ENCODE results near the gene TCN2. TPM values are rescaled to one million over a fixed set of nuclear protein-coding genes. Genes with fewer than 3 reads are reported as not detected.
"Not testable (repeated sequence)": the region's sequence is repeated elsewhere in the genome, so short reads cannot be mapped to it uniquely, and the experiment has no call there.

Gene TCN2
- total RNA-seq, 1 experiment from 2014 or later, result 0.93 TPM

- DNase-seq, result no peak
- Histone ChIP-seq H4K20me1 (ENCODE audit: insufficient read depth, low read depth, low read length) (no peaks in the 10 kb centered on the region), H2AFZ (ENCODE audit: low read length) (no peak overlapping the region)
Measured at GRCh38 chr22:30675436-30675835, 68.5 kb downstream of the TCN2 start.

GRCh38 chr22:30676565-30676964 is 69.6 kb downstream of the TCN2 start:
- not testable (repeated sequence) for H3K4me1 ChIP-seq (ENCODE audit: low read length); H3K27ac ChIP-seq (ENCODE audit: low read length); H3K9me3 ChIP-seq (ENCODE audit: low read length); DNase-seq; H2AFZ ChIP-seq (ENCODE audit: low read length); H3K9me2 ChIP-seq (replicated peaks; ENCODE audit: insufficient read depth, low read length); H3K79me2 ChIP-seq (ENCODE audit: low read length); H4K20me1 ChIP-seq (ENCODE audit: insufficient read depth, low read depth, low read length); H3K4me2 ChIP-seq (ENCODE audit: low read depth, low read length, poor library complexity, severe bottlenecking); H3K9ac ChIP-seq (ENCODE audit: low read length); H3K36me3 ChIP-seq (ENCODE audit: insufficient read depth, low read length); H3K27me3 ChIP-seq (ENCODE audit: low read length); H3K4me3 ChIP-seq (ENCODE audit: low read length)

More at GRCh38 chr22:30675436-30675835, 68.5 kb downstream of the TCN2 start:
- H3K79me2 ChIP-seq (ENCODE audit: low read length), result no peaks in the 10 kb centered on the region
- no peaks in the 10 kb centered on the region for H3K27me3 ChIP-seq (ENCODE audit: low read length)
- H3K27ac ChIP-seq (ENCODE audit: low read length), result no peak overlapping the region
- no peak overlapping the region for H3K4me3 ChIP-seq (ENCODE audit: low read length)
- H3K9me3 ChIP-seq (ENCODE audit: low read length), result no peaks in the 10 kb centered on the region
- H3K9me2 ChIP-seq (replicated peaks; ENCODE audit: insufficient read depth, low read length), result no peaks in the 10 kb centered on the region
- H3K9ac ChIP-seq (ENCODE audit: low read length), result no peak overlapping the region
- no peaks in the 10 kb centered on the region for H3K36me3 ChIP-seq (ENCODE audit: insufficient read depth, low read length)
- no peaks in the 10 kb centered on the region for H3K4me1 ChIP-seq (ENCODE audit: low read length)
- H3K4me2 ChIP-seq (ENCODE audit: low read depth, low read length, poor library complexity, severe bottlenecking), result no peak overlapping the region

Other genes starting within 250 kb of the TCN2 start
- gene RNF215, start 219.8 kb upstream of the TCN2 start, total RNA-seq (2014; rRNA removed; shearing (Covaris generic); ENCODE audit: low replicate concordance), result 4.0 and 16.9 TPM in 2 replicates
- 8.4 and 11.6 TPM in 2 replicates for gene SEC14L2, start 210.2 kb upstream of the TCN2 start, total RNA-seq (2014; rRNA removed; shearing (Covaris generic); ENCODE audit: low replicate concordance)
- gene MTFP1, start 181.4 kb upstream of the TCN2 start, total RNA-seq (2014; rRNA removed; shearing (Covaris generic); ENCODE audit: low replicate concordance), result 69.4 and 120 TPM in 2 replicates
- not detected in 2 replicates for gene SEC14L3, start 135.2 kb upstream of the TCN2 start, total RNA-seq (2014; rRNA removed; shearing (Covaris generic); ENCODE audit: low replicate concordance)
- not detected in 2 replicates for gene SEC14L4, start 101.5 kb upstream of the TCN2 start, total RNA-seq (2014; rRNA removed; shearing (Covaris generic); ENCODE audit: low replicate concordance)
- gene SEC14L6, start 60.4 kb upstream of the TCN2 start, total RNA-seq (2014; rRNA removed; shearing (Covaris generic); ENCODE audit: low replicate concordance), result not detected in 2 replicates
- not detected in 2 replicates for gene GAL3ST1, start 32.5 kb upstream of the TCN2 start, total RNA-seq (2014; rRNA removed; shearing (Covaris generic); ENCODE audit: low replicate concordance)
- gene PES1, start 15.3 kb upstream of the TCN2 start, total RNA-seq (2014; rRNA removed; shearing (Covaris generic); ENCODE audit: low replicate concordance), result 93.6 and 110 TPM in 2 replicates
- 0.97 and 1.2 TPM in 2 replicates for gene SLC35E4, start 28.6 kb downstream of the TCN2 start, total RNA-seq (2014; rRNA removed; shearing (Covaris generic); ENCODE audit: low replicate concordance)
- gene DUSP18, start 60.7 kb downstream of the TCN2 start, total RNA-seq (2014; rRNA removed; shearing (Covaris generic); ENCODE audit: low replicate concordance), result 6.3 and 11.2 TPM in 2 replicates
- gene OSBP2, start 87.7 kb downstream of the TCN2 start, total RNA-seq (2014; rRNA removed; shearing (Covaris generic); ENCODE audit: low replicate concordance), result 0.07 and 0.14 TPM in 2 replicates